Right lobe of liver (tissue), 6 donors: Measurements from ENCODE around the gene RARS1. TPM values are rescaled to one million over a fixed set of nuclear protein-coding genes. Genes with fewer than 3 reads are reported as not detected.
A peak's percentile ranks its signal among the peaks of the same experiment; 100 is the strongest.

Experiments
- ATAC-seq, 4 donors: fragments of 200-7000 bp; cut with Tn5 transposase; one replicate each; pipeline ENCODE4 v1.9.1; 2020; ENCODE audit warnings: mild to moderate bottlenecking in 4 of 4, moderate library complexity in 4 of 4
- DNase-seq, 3 donors: peaks; one replicate each; pipeline ENCODE4 v3.0.0-alpha.2; 2020
- H3K27ac ChIP-seq, 3 donors: fragments of 200-600 bp; one replicate each; pipeline ENCODE4 v1.8.0; 2022
- H3K27me3 ChIP-seq, 2 donors: fragments of 200-600 bp; one replicate each; pipeline ENCODE4 v1.8.0; 2022
- H3K36me3 ChIP-seq, 4 donors: fragments of 200-600 bp; sonication (generic) in 1 of 4; one replicate each; pipeline versions ENCODE4 v1.5.1 to v1.8.0; 2017 to 2022; ENCODE audit warnings: control low read depth in 1 of 4
- H3K4me1 ChIP-seq, 4 donors: fragments of 200-600 bp; sonication (generic) in 1 of 4; one replicate each; pipeline versions ENCODE4 v1.5.1 to v1.8.0; 2017 to 2022; ENCODE audit warnings: control low read depth in 1 of 4
- H3K4me3 ChIP-seq, 3 donors: fragments of 200-600 bp; one replicate each; pipeline ENCODE4 v1.8.0; 2022
- H3K9me3 ChIP-seq, 4 donors: fragments of 200-600 bp; sonication (generic) in 1 of 4; one replicate each; pipeline versions ENCODE4 v1.5.1 to v1.8.0; 2017 to 2022; ENCODE audit warnings: control low read depth in 1 of 4
- POLR2A ChIP-seq: fragments of 450-650 bp; IDR thresholded peaks from one replicate; pipeline ENCODE4 v1.6.1; 2017; ENCODE audit warnings: antibody characterized with exemption, mild to moderate bottlenecking
- WGBS: methylation state at CpG from one replicate; pipeline ENCODE4 v1.1.6; 2018; ENCODE audit warnings: low coverage, low lambda C conversion rate; ENCODE audit not compliant: insufficient coverage; ENCODE audit errors: missing lambda C conversion rate; 5-methylcytosine and 5-hydroxymethylcytosine counted together
- intact Hi-C, 2 donors: fragments of 100-400 bp; cut with DNase I; formaldehyde crosslinking; loops; one replicate each; pipeline versions ENCODE4 v1.11.2 to v1.14.1; 2022
- total RNA-seq, 6 experiments: library from RNA; depleted of rRNA in 2 of 6; stranded (reverse); fragments of >200 nt in 2 of 6; fragmentation: NEBNext Ultra II Directional in 3 of 6; extraction: Animal tissue kit (Norgen Biotek cat#: 25700) in 3 of 6; gene quantifications; one replicate each; pipeline versions ENCODE4 v1.1.0 to v1.2.4, GENCODE V29; 2016 to 2023
- TF ChIP-seq, protein P1 (sequence below), 4 donors: fragments of 200-600 bp in 3 of 4; fragments of 450-650 bp in 1 of 4; IDR thresholded peaks; one replicate each; pipeline versions ENCODE4 v1.5.1 to v1.8.0; 2016 to 2022; ENCODE audit warnings: antibody characterized with exemption in 4 of 4, mild to moderate bottlenecking in 2 of 4
- donor health status: DM: no; HTN: yes; CAD: no.
- donor health status: DM: no; HTN: no; CAD: no.
- donor health status: DM: no; HTN: no; CAD: no.
- donor health status: DM: no; HTN: yes; CAD: no.
- donor health status: DM: no; HTN: yes; CAD: no.

The RARS1 gene
- total RNA-seq, 6 experiments from 2014 or later: 25.7 to 41.1 (median 38.9) TPM

DNA sequence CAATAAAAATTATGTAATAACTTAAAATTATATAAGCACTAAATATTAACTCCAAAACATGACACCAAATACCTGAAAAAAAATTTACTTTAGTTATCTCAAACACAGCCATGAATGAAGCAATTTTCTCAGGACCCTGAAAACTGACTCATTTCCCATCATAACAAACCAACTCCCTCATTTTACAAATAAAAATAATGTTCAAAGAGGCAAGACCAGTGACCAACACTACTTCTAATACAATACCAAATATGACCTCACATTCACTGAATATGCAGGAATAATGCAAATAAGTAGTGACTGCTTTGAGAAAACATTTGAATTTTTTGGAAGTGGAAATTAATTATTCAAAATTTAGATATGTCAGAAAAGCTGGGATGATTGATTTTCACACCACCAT, 64.4 kb downstream of the RARS1 start:
- peaks cover 0 to 33% (median 4%) of the 10 kb centered on the region in 4 donors for H3K36me3 ChIP-seq
- no peaks in the 10 kb centered on the region for H3K9me3 ChIP-seq
- no peaks in the 10 kb centered on the region for H3K4me1 ChIP-seq
- no peaks in the 10 kb centered on the region for H3K27me3 ChIP-seq
- no peak for TF ChIP-seq POLR2A
- TF ChIP-seq, protein P1, sequence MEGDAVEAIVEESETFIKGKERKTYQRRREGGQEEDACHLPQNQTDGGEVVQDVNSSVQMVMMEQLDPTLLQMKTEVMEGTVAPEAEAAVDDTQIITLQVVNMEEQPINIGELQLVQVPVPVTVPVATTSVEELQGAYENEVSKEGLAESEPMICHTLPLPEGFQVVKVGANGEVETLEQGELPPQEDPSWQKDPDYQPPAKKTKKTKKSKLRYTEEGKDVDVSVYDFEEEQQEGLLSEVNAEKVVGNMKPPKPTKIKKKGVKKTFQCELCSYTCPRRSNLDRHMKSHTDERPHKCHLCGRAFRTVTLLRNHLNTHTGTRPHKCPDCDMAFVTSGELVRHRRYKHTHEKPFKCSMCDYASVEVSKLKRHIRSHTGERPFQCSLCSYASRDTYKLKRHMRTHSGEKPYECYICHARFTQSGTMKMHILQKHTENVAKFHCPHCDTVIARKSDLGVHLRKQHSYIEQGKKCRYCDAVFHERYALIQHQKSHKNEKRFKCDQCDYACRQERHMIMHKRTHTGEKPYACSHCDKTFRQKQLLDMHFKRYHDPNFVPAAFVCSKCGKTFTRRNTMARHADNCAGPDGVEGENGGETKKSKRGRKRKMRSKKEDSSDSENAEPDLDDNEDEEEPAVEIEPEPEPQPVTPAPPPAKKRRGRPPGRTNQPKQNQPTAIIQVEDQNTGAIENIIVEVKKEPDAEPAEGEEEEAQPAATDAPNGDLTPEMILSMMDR (IDR thresholded peaks at IDR 0.05): no peak
- ATAC-seq (no peak), DNase-seq (no peak)
- H3K27ac ChIP-seq: no peak overlapping the region
- no peak overlapping the region for H3K4me3 ChIP-seq
- intact Hi-C loops: no loop called here

DNA sequence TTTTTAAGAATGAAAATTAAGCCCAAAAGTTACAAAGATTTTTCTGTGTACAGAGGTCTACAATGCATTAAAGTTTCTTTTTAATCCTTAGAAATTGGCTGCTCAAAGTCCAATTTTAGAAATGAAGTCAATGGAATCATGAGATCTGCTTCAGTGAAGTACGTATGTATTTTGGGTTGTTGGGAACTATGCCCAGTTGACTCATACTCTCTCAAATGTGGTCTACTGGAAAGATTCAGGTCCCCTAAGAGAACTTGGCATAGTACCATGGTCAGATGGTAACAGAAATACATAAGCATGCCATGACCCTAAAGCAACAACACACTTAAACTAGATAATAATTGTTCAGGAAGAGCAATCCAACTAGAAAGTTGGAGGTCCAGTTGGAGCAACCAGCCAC, 65.9 kb downstream of the RARS1 start:
- no peaks in the 10 kb centered on the region for H3K9me3 ChIP-seq
- WGBS: 67% methylated on average over 1 of the region's 1 CpG
- ATAC-seq (no peak), DNase-seq (no peak)
- no peak for TF ChIP-seq POLR2A
- TF ChIP-seq, protein P1 (IDR thresholded peaks at IDR 0.05): no peak
- peaks cover 0 to 9% (median 0%) of the 10 kb centered on the region in 4 donors for H3K4me1 ChIP-seq
- H3K27me3 ChIP-seq: no peaks in the 10 kb centered on the region
- H3K4me3 ChIP-seq: no peak overlapping the region
- H3K27ac ChIP-seq: no peak overlapping the region
- intact Hi-C loops: no loop called here
- H3K36me3 ChIP-seq: peaks cover 0 to 43% (median 4%) of the 10 kb centered on the region in 4 donors

DNA sequence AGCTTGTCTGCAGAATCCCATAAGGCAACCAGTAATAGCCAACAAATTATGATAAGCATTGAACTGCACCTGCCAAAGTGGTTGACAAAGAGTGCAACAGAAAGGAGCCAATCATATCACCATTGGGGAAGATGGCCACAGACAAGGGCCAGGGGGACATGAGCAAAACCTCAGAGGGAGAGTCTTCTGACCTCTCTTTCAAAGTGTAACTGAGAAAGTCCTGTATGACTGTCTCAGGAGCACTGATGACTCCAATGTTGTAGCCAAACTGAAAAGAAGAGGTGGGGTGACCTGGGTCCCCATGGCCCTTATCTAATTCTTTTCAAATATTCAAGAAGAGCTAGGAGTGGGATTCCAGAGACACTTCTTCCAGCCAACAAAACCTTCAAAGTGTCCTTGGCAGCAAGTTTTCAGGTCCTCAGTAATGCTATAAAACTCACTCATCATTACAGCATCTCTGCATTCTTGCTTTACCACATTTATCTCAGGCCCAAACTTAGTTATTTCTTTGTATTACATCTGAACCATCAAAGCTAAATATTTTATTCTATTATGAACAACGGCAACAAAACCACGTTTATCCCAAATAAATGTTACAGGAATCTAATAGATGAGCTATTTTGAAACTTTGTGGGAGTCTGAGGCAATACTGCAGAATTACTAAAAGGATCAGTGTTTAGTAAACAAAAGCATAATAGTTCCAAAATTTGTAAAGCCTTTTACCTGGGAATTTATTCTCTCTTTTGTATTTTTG, 67.3 kb downstream of the RARS1 start:
- Histone ChIP-seq H3K9me3 (no peaks in the 10 kb centered on the region), H3K36me3 (peaks cover 0 to 54% (median 12%) of the 10 kb centered on the region in 4 donors), H3K4me3 (no peak overlapping the region), H3K27ac (no peak overlapping the region), H3K27me3 (no peaks in the 10 kb centered on the region), H3K4me1 (peaks cover 0 to 9% (median 0%) of the 10 kb centered on the region in 4 donors)
- 90% methylated on average over 2 of the region's 2 CpGs for WGBS
- no peak for ATAC-seq
- intact Hi-C loops: no loop called here
- TF ChIP-seq, protein P1 (IDR thresholded peaks at IDR 0.05): no peak
- no peak for TF ChIP-seq POLR2A
- DNase-seq: no peak

DNA sequence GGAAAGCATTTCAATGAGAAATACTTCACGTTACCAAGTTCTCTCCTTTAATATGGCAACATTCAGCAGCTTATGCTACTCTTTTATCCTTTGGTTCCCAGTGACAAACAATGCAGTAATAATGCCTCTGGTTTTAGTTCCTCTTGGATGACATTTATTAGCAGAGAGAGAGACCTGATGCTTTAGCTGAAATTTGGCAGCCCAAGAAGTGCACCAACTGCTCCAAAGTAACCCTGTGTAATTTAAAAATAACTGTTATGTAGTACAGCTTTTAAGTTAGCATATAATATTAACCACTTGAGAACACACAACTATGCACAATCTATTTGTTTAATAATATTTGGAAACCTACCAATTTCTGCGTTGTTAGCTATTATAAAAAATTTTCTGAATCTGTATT, 71.1 kb downstream of the RARS1 start:
- ATAC-seq (peak in 1 of 4 donors; percentile 66), DNase-seq (no peak)
- 97% methylated on average over 2 of the region's 2 CpGs for WGBS
- H3K27ac ChIP-seq: no peak overlapping the region
- H3K36me3 ChIP-seq: peaks cover 0 to 64% (median 24%) of the 10 kb centered on the region in 4 donors
- H3K4me3 ChIP-seq: no peak overlapping the region
- no peak for TF ChIP-seq POLR2A
- TF ChIP-seq, protein P1 (IDR thresholded peaks at IDR 0.05): no peak
- no peaks in the 10 kb centered on the region for H3K27me3 ChIP-seq
- peaks cover 0 to 14% (median 3%) of the 10 kb centered on the region in 4 donors for H3K4me1 ChIP-seq
- intact Hi-C loops: no loop called here
- H3K9me3 ChIP-seq: no peaks in the 10 kb centered on the region
